H1 (cell line): ENCODE data around the gene CISTR.

Source experiments
- ATF3 ChIP-seq: IDR thresholded peaks from 2 replicates; pipeline ENCODE4 v1.6.1; 2011; ENCODE audit warnings: low read depth, mild to moderate bottlenecking, low read length; ENCODE audit not compliant: insufficient read depth
- CREB1 ChIP-seq: IDR thresholded peaks from 2 replicates; pipeline ENCODE4 v1.6.1; 2012; ENCODE audit warnings: inconsistent platforms
- EP300 ChIP-seq, 2 experiments: IDR thresholded peaks; 1 replicate in 1 of 2; 2 replicates in 1 of 2; pipeline ENCODE4 v1.6.1; 2011 to 2012; ENCODE audit warnings: low read depth in 2 of 2, low read length in 2 of 2, mild to moderate bottlenecking in 2 of 2, borderline replicate concordance in 1 of 2, inconsistent platforms in 1 of 2, moderate library complexity in 1 of 2
- EZH2 ChIP-seq: fragments of 200-600 bp; sonication (generic); IDR thresholded peaks from 2 replicates; pipeline ENCODE4 v1.7.1; 2012; ENCODE audit warnings: low read depth, mild to moderate bottlenecking, moderate library complexity, low read length, inconsistent platforms; ENCODE audit not compliant: severe bottlenecking
- KDM4A ChIP-seq: IDR thresholded peaks from one replicate; pipeline ENCODE4 v1.7.1; 2012; ENCODE audit warnings: low read depth, mild to moderate bottlenecking, moderate library complexity, low read length, inconsistent platforms; ENCODE audit not compliant: severe bottlenecking
- POLR2AphosphoS5 ChIP-seq: IDR thresholded peaks from 2 replicates; pipeline ENCODE4 v1.6.1; 2011; ENCODE audit warnings: low read depth, low read length
- RAD21 ChIP-seq, 2 experiments: IDR thresholded peaks in 1 of 2; conservative IDR thresholded peaks in 1 of 2; 2 replicates each; pipeline ENCODE4 v1.6.1; 2011; ENCODE audit warnings: low read depth in 2 of 2, low read length in 2 of 2, improper control_type of control experiment in 1 of 2, inconsistent platforms in 1 of 2, mild to moderate bottlenecking in 1 of 2, moderate library complexity in 1 of 2
- RFX5 ChIP-seq: IDR thresholded peaks from 2 replicates; pipeline ENCODE4 v1.6.1; 2011; ENCODE audit warnings: low read depth, low read length, improper control_type of control experiment, borderline replicate concordance
- SIX5 ChIP-seq: IDR thresholded peaks from 2 replicates; pipeline ENCODE4 v1.6.1; 2011; ENCODE audit warnings: mild to moderate bottlenecking, low read depth, low read length
- TAF7 ChIP-seq: optimal IDR thresholded peaks from 2 replicates; pipeline ENCODE3; 2011; ENCODE audit warnings: low read depth, mild to moderate bottlenecking, inconsistent platforms, low read length, moderate library complexity, borderline replicate concordance
- ZNF274 ChIP-seq: IDR thresholded peaks from 2 replicates; pipeline ENCODE4 v1.7.0; 2012; ENCODE audit warnings: low read length, borderline replicate concordance; ENCODE audit errors: extremely low read depth

- TF ChIP-seq CREB1, result no peak
- TF ChIP-seq ATF3, result no peak
- no peak for TF ChIP-seq EZH2
- no peak for TF ChIP-seq EP300 (IDR thresholded peaks at IDR 0.05; ENCODE audit: borderline replicate concordance in 1 of 2, low read depth in 2 of 2, low read length in 2 of 2)
- TF ChIP-seq KDM4A, result no peak
- TF ChIP-seq ZNF274, result no peak
- no peak for TF ChIP-seq SIX5
- no peak for TF ChIP-seq RAD21 (IDR thresholded peaks at IDR 0.05 in 1 of 2, conservative IDR thresholded peaks at IDR 0.05 in 1 of 2; ENCODE audit: low read depth in 2 of 2, low read length in 2 of 2)
- TF ChIP-seq RFX5, result no peak
- TF ChIP-seq POLR2AphosphoS5, result no peak
- no peak for TF ChIP-seq TAF7
Observed at GRCh38 chr12:53720946-53721345, 30.8 kb downstream of the CISTR start.
